OCI-LY7 (cell line): ENCODE data around the gene CHMP4B. TPM values are rescaled to one million over a fixed set of nuclear protein-coding genes. Genes with fewer than 3 reads are reported as not detected.

Source experiments
- BruUV-seq: library from RNA; stranded (reverse); fragments of 400-500 nt; replicated peaks from 2 replicates; lab custom pipeline; 2021; lab: Mats Ljungman, UMichigan
- CTCF ChIA-PET: fragments of 300-600 bp; sonication (Branson Sonifier 250); formaldehyde crosslinking; loops from one replicate; lab custom pipeline; 2022; ENCODE audit warnings: antibody characterized with exemption; ENCODE audit not compliant: unreplicated experiment; lab: Charles Lee
- POLR2A ChIA-PET: fragments of 300-600 bp; sonication (Branson Sonifier 250); formaldehyde crosslinking; loops from one replicate; lab custom pipeline; 2022; ENCODE audit warnings: antibody characterized with exemption; lab: Charles Lee
- DNase-seq: peaks from one replicate; pipeline ENCODE4 v3.0.0-alpha.2; 2015; ENCODE audit warnings: low spot score
- H2AFZ ChIP-seq: fragments of 200-600 bp; sonication (generic), shearing (Covaris generic); 2 replicates; pipeline ENCODE4 v1.6.1; 2014; ENCODE audit warnings: mild to moderate bottlenecking, antibody characterized with exemption, low read length, moderate library complexity
- H3K27ac ChIP-seq: fragments of 200-600 bp; sonication (generic); 2 replicates; pipeline ENCODE4 v1.5.1; 2014; ENCODE audit warnings: mixed run types, low read depth, mild to moderate bottlenecking, moderate library complexity, low read length, inconsistent platforms; ENCODE audit not compliant: poor library complexity, severe bottlenecking
- H3K36me3 ChIP-seq: fragments of 200-600 bp; sonication (generic); 2 replicates; pipeline ENCODE4 v1.6.1; 2014; ENCODE audit warnings: mild to moderate bottlenecking, antibody characterized with exemption, low read length, moderate library complexity, mixed read lengths; ENCODE audit not compliant: insufficient read depth
- H3K4me1 ChIP-seq: fragments of 200-600 bp; sonication (generic); 2 replicates; pipeline ENCODE4 v1.5.1; 2014; ENCODE audit warnings: mild to moderate bottlenecking, low read length; ENCODE audit not compliant: insufficient read depth, poor library complexity, severe bottlenecking
- H3K4me2 ChIP-seq: fragments of 200-600 bp; sonication (generic); 2 replicates; pipeline ENCODE4 v1.6.1; 2014; ENCODE audit warnings: mild to moderate bottlenecking, low read length
- H3K4me3 ChIP-seq: fragments of 200-600 bp; sonication (generic); 2 replicates; pipeline ENCODE4 v1.5.1; 2014; ENCODE audit warnings: mild to moderate bottlenecking, low read depth, low read length; ENCODE audit not compliant: poor library complexity, severe bottlenecking
- H3K79me2 ChIP-seq: fragments of 200-600 bp; sonication (generic); 2 replicates; pipeline ENCODE4 v1.6.1; 2016; ENCODE audit warnings: low read depth, mild to moderate bottlenecking, low read length, moderate library complexity, mixed read lengths; ENCODE audit not compliant: insufficient read depth
- H3K9me2 ChIP-seq: fragments of 200-600 bp; sonication (generic); 2 replicates; pipeline ENCODE4 v1.6.1; 2016; ENCODE audit warnings: mild to moderate bottlenecking, low read length, mixed read lengths; ENCODE audit not compliant: insufficient read depth
- H3K9me3 ChIP-seq: fragments of 200-600 bp; sonication (generic); 2 replicates; pipeline ENCODE4 v1.6.1; 2014; ENCODE audit warnings: mild to moderate bottlenecking, mixed run types, low read length, mixed read lengths
- H4K20me1 ChIP-seq: fragments of 200-600 bp; sonication (generic); 2 replicates; pipeline ENCODE4 v1.6.1; 2014; ENCODE audit warnings: mild to moderate bottlenecking, antibody characterized with exemption, low read length, moderate library complexity, mixed read lengths; ENCODE audit not compliant: insufficient read depth
- CTCF ChIP-seq: fragments of 200-600 bp; sonication (generic); conservative IDR thresholded peaks from 2 replicates; pipeline ENCODE4 v1.5.1; 2014; ENCODE audit warnings: mild to moderate bottlenecking, antibody characterized with exemption, low read length, moderate library complexity, mixed read lengths
- EZH2phosphoT487 ChIP-seq: fragments of 200-600 bp; sonication (generic); IDR thresholded peaks from 2 replicates; pipeline ENCODE4 v1.6.1; 2018; ENCODE audit warnings: low read depth, borderline replicate concordance, mild to moderate bottlenecking, mixed run types, antibody characterized with exemption, low read length, moderate library complexity, mixed read lengths
- intact Hi-C: fragments of 100-400 bp; cut with micrococcal nuclease; formaldehyde crosslinking; loops from one replicate; pipeline ENCODE4 v1.10.0; 2022; ENCODE audit not compliant: unreplicated experiment
- total RNA-seq, 2 experiments: library from RNA; depleted of rRNA in 1 of 2; stranded (reverse); fragments of >200 nt in 1 of 2; shearing (Covaris generic) in 1 of 2; gene quantifications; 2 replicates each; pipeline ENCODE4 v1.2.3, GENCODE V29; 2014 to 2022

CHMP4B gene
- total RNA-seq, 2 experiments from 2014 or later, result 32.4 to 84.2 TPM

GRCh38 chr20:33827634-33828325 is 16.6 kb downstream of the CHMP4B start:
- H3K4me3 ChIP-seq, result peak overlapping the region; percentile 12
- H3K9me3 ChIP-seq, result no peaks in the 10 kb centered on the region
- H4K20me1 ChIP-seq, result 0 out of 2 replicates have a peak, but pooled peaks cover 4% of the 10 kb centered on the region
- peak overlapping the region; percentile 54 for H3K4me2 ChIP-seq
- H3K36me3 ChIP-seq, result peaks cover 31% of the 10 kb centered on the region
- DNase-seq, result peak; percentile 56
- intact Hi-C loops, result no loop called here
- BruUV-seq, result no TSS peak
- ChIA-PET POLR2A (interaction anchor here (1.6 kb wide), 1 partner anchor 16 kb away, joined by 5 read pairs; no protein-coding TSS in a partner anchor), CTCF (no interaction called here)
- H2AFZ ChIP-seq, result no peak overlapping the region
- H3K79me2 ChIP-seq, result peaks cover 75% of the 10 kb centered on the region
- TF ChIP-seq EZH2phosphoT487 (no peak), CTCF (no peak)
- no peaks in the 10 kb centered on the region for H3K9me2 ChIP-seq
- H3K27ac ChIP-seq, result peak overlapping the region; percentile 52
- peaks cover 40% of the 10 kb centered on the region for H3K4me1 ChIP-seq

GRCh38 chr20:33828326-33828844 is 17.2 kb downstream of the CHMP4B start:
- POLR2A ChIA-PET, result interaction anchor here (1.6 kb wide), 1 partner anchor 16 kb away, joined by 5 read pairs; no protein-coding TSS in a partner anchor
- CTCF ChIA-PET, result no interaction called here
- peak overlapping the region; percentile 52 for H3K27ac ChIP-seq

More at GRCh38 chr20:33828326-33828844, 17.2 kb downstream of the CHMP4B start:
- Histone ChIP-seq H2AFZ (no peak overlapping the region), H3K4me3 (peak overlapping the region; percentile 12), H3K4me2 (peak overlapping the region; percentile 54), H3K79me2 (peaks cover 74% of the 10 kb centered on the region), H3K4me1 (peaks cover 40% of the 10 kb centered on the region), H3K9me3 (no peaks in the 10 kb centered on the region), H3K36me3 (peaks cover 32% of the 10 kb centered on the region), H3K9me2 (no peaks in the 10 kb centered on the region), H4K20me1 (0 out of 2 replicates have a peak, but pooled peaks cover 4% of the 10 kb centered on the region)
- BruUV-seq, result no TSS peak
- intact Hi-C loops, result no loop called here
- TF ChIP-seq EZH2phosphoT487 (no peak), CTCF (no peak)
- DNase-seq, result peak; percentile 39
